ENCODE results near the gene PTK6. TPM values are rescaled to one million over a fixed set of nuclear protein-coding genes. Genes with fewer than 3 reads are reported as not detected.

The PTK6 gene
- total and polyA plus RNA-seq, 2 of the 13 experiments (the other 11 are each of a cell fraction or from before 2014, with no cell fraction given) = 0.08 TPM; not detected in 1

DNA sequence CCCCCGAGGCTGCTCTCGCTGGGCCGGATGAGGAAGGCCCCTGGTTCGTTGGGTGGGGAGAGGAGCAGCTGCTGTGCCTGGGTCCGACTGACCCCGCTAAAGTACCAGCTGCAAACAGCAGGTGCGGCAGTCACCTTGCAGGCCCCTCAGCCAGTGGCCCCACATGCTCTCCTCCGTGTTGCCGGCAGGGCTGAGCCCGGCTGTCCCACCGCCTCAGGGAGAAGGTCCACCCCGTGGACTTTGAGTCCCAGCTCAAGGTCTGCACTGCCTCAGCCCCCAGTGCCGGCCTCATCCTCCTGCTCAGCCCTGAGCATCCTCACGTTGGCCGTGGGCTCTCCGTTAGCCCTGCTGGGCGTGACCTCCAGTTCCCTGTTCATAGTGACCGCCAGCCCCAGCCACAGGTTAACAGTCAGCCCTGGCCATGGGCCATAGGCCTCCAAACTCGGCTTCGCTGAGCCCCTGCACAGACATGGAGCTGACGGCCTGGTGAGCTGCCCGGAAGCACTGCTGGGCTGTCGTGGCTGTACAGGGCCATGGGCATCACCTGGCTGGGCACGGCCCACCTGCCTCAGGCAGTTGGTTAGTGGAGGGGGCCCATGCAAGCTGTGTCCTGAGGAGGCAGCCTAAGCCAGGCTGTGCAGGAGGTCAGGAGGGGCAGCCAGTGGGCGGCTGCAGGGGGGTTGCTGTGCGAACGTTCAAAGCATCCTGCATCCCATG is 7.2 kb upstream of the PTK6 start (continued):
- no peak for TF ChIP-seq HOXA5 (CRISPR knock-in tag; IDR thresholded peaks at IDR 0.05)
- TF ChIP-seq MXI1 (IDR thresholded peaks at IDR 0.05; ENCODE audit: borderline replicate concordance, low read depth, low read length) = peak; percentile 46; the same call in 1 of the 3 replicates
- no peak for TF ChIP-seq PITX1 (CRISPR knock-in tag; IDR thresholded peaks at IDR 0.05)
- no peak for TF ChIP-seq ZBTB8A (CRISPR knock-in tag; IDR thresholded peaks at IDR 0.05; ENCODE audit: borderline replicate concordance, low read depth)
- no peak for TF ChIP-seq RFX1 (IDR thresholded peaks at IDR 0.05)
- TF ChIP-seq GABPA (IDR thresholded peaks at IDR 0.05; ENCODE audit: low read depth, low read length) = no peak
- no peak for TF ChIP-seq GABPA (CRISPR knock-in tag; IDR thresholded peaks at IDR 0.05; ENCODE audit: low read depth)
- no peak for TF ChIP-seq ZNF280B (CRISPR knock-in tag; IDR thresholded peaks at IDR 0.05; ENCODE audit: borderline replicate concordance)
- no peak for TF ChIP-seq SYNCRIP (IDR thresholded peaks at IDR 0.05; ENCODE audit: insufficient read depth, low read depth, low read length)
- peak; percentile 59; the same call in 1 of the 2 replicates for TF ChIP-seq TRIM24 (CRISPR knock-in tag; IDR thresholded peaks at IDR 0.05)
- no peak for TF ChIP-seq DZIP1 (CRISPR knock-in tag; IDR thresholded peaks at IDR 0.05)
- TF ChIP-seq, protein P1, sequence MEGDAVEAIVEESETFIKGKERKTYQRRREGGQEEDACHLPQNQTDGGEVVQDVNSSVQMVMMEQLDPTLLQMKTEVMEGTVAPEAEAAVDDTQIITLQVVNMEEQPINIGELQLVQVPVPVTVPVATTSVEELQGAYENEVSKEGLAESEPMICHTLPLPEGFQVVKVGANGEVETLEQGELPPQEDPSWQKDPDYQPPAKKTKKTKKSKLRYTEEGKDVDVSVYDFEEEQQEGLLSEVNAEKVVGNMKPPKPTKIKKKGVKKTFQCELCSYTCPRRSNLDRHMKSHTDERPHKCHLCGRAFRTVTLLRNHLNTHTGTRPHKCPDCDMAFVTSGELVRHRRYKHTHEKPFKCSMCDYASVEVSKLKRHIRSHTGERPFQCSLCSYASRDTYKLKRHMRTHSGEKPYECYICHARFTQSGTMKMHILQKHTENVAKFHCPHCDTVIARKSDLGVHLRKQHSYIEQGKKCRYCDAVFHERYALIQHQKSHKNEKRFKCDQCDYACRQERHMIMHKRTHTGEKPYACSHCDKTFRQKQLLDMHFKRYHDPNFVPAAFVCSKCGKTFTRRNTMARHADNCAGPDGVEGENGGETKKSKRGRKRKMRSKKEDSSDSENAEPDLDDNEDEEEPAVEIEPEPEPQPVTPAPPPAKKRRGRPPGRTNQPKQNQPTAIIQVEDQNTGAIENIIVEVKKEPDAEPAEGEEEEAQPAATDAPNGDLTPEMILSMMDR (CRISPR knock-in tag; IDR thresholded peaks at IDR 0.05) = peak; percentile 32; the same call in 1 of the 2 replicates
- no peak for TF ChIP-seq ZNF879 (CRISPR knock-in tag; IDR thresholded peaks at IDR 0.05)
- TF ChIP-seq MBNL3 (CRISPR knock-in tag; conservative IDR thresholded peaks at IDR 0.05) = no peak
- no peak for TF ChIP-seq ERF (CRISPR knock-in tag; IDR thresholded peaks at IDR 0.05)
- peak; percentile 62; the same call in 1 of the 2 replicates for TF ChIP-seq HNRNPL (IDR thresholded peaks at IDR 0.05; ENCODE audit: low read depth, low read length)
- TF ChIP-seq ZNF230 (CRISPR knock-in tag; IDR thresholded peaks at IDR 0.05) = no peak
- TF ChIP-seq ZNF33A (CRISPR knock-in tag; IDR thresholded peaks at IDR 0.05; ENCODE audit: borderline replicate concordance) = no peak
- no peak for TF ChIP-seq ZNF34 (CRISPR knock-in tag; IDR thresholded peaks at IDR 0.05; ENCODE audit: borderline replicate concordance)
- no peak for TF ChIP-seq ZBTB39 (CRISPR knock-in tag; IDR thresholded peaks at IDR 0.05)
- no peak for TF ChIP-seq TGIF2 (CRISPR knock-in tag; IDR thresholded peaks at IDR 0.05)
- no peak for TF ChIP-seq NR2F2 (IDR thresholded peaks at IDR 0.05; ENCODE audit: borderline replicate concordance, low read depth)
- TF ChIP-seq MIER3 (CRISPR knock-in tag; IDR thresholded peaks at IDR 0.05; ENCODE audit: borderline replicate concordance) = no peak

Measured in HepG2 (cell line).